PC-9 (cell line): ENCODE data around the gene CUL1. TPM values are rescaled to one million over a fixed set of nuclear protein-coding genes. Genes with fewer than 3 reads are reported as not detected.

Source experiments
- BruUV-seq: library from RNA; stranded (reverse); fragments of 400-500 nt; replicated peaks from 2 replicates; lab custom pipeline; 2021; lab: Mats Ljungman, UMichigan
- CTCF ChIA-PET: fragments of 300-600 bp; sonication (Branson Sonifier 250); formaldehyde crosslinking; loops from one replicate; lab custom pipeline; 2022; ENCODE audit warnings: antibody characterized with exemption; lab: Charles Lee
- POLR2A ChIA-PET: fragments of 300-600 bp; sonication (Branson Sonifier 250); formaldehyde crosslinking; loops from one replicate; lab custom pipeline; 2022; ENCODE audit warnings: antibody characterized with exemption; ENCODE audit not compliant: unreplicated experiment; lab: Charles Lee
- DNase-seq, 2 experiments: peaks; one replicate each; pipeline versions ENCODE4 v3.0.0 to v3.0.0-alpha.2; 2015 to 2022; ENCODE audit warnings: mixed read lengths in 1 of 2
- H2AFZ ChIP-seq: fragments of 200-600 bp; sonication (generic); 2 replicates; pipeline ENCODE4 v1.8.1; 2017; ENCODE audit warnings: antibody characterized with exemption
- H3F3A ChIP-seq: fragments of 200-600 bp; sonication (generic); 2 replicates; pipeline ENCODE4 v1.8.1; 2017; ENCODE audit warnings: antibody characterized with exemption, mild to moderate bottlenecking, low read depth; ENCODE audit not compliant: insufficient read depth
- H3K27ac ChIP-seq: fragments of 200-600 bp; sonication (generic); 2 replicates; pipeline ENCODE4 v1.6.1; 2016; ENCODE audit warnings: mixed run types
- H3K27me3 ChIP-seq: fragments of 200-600 bp; sonication (generic); 2 replicates; pipeline ENCODE4 v1.6.1; 2016; ENCODE audit warnings: low read depth, mixed run types; ENCODE audit not compliant: insufficient read depth
- H3K36me3 ChIP-seq: fragments of 200-600 bp; sonication (generic); 2 replicates; pipeline ENCODE4 v1.6.1; 2016; ENCODE audit warnings: low read depth, mixed run types
- H3K4me1 ChIP-seq: fragments of 200-600 bp; sonication (generic); replicated peaks from 2 replicates; pipeline ENCODE4 v1.6.1; 2016; ENCODE audit warnings: mixed run types; ENCODE audit not compliant: insufficient read depth
- H3K4me2 ChIP-seq: fragments of 200-600 bp; sonication (generic); 2 replicates; pipeline ENCODE4 v1.6.1; 2017; ENCODE audit warnings: mixed run types
- H3K4me3 ChIP-seq: fragments of 200-600 bp; sonication (generic); 2 replicates; pipeline ENCODE4 v1.6.1; 2016; ENCODE audit warnings: mixed run types
- H3K79me2 ChIP-seq: fragments of 200-600 bp; sonication (generic); 2 replicates; pipeline ENCODE4 v1.6.1; 2017; ENCODE audit warnings: low read depth, mixed run types
- H3K9me2 ChIP-seq: fragments of 200-600 bp; sonication (generic); 2 replicates; pipeline ENCODE4 v1.8.1; 2017; ENCODE audit warnings: mild to moderate bottlenecking; ENCODE audit not compliant: insufficient read depth
- H3K9me3 ChIP-seq: fragments of 200-600 bp; sonication (generic); 2 replicates; pipeline ENCODE4 v1.8.1; 2016; ENCODE audit warnings: low read depth; ENCODE audit not compliant: insufficient read depth
- H4K20me1 ChIP-seq: fragments of 200-600 bp; sonication (generic); 2 replicates; pipeline ENCODE4 v1.8.1; 2017; ENCODE audit not compliant: insufficient read depth
- EZH2 ChIP-seq: fragments of 200-600 bp; sonication (generic); IDR thresholded peaks from 2 replicates; pipeline ENCODE4 v1.8.0; 2017; ENCODE audit warnings: antibody characterized with exemption, low read depth
- intact Hi-C: fragments of 100-400 bp; cut with micrococcal nuclease; formaldehyde crosslinking; loops from one replicate; pipeline ENCODE4 v1.10.0; 2022; ENCODE audit not compliant: unreplicated experiment
- total RNA-seq: library from RNA; stranded (reverse); gene quantifications from 2 replicates; pipeline ENCODE4 v1.2.3, GENCODE V29; 2021
- TF ChIP-seq, protein P1 (sequence below): fragments of 200-600 bp; sonication (generic); conservative IDR thresholded peaks from 2 replicates; pipeline ENCODE4 v1.6.1; 2017; ENCODE audit warnings: mixed run types, antibody characterized with exemption, mild to moderate bottlenecking, moderate library complexity

The CUL1 gene
- total RNA-seq, 1 experiment from 2014 or later: 78.3 TPM

GRCh38 chr7:148824864-148825263 lies 126.2 kb downstream of the CUL1 start:
- intact Hi-C loops: no loop called here
- Histone ChIP-seq H3K9me3 (no peaks in the 10 kb centered on the region), H4K20me1 (no peaks in the 10 kb centered on the region), H3K27me3 (no peaks in the 10 kb centered on the region), H3F3A (no peaks in the 10 kb centered on the region), H2AFZ (no peak overlapping the region), H3K79me2 (0 out of 2 replicates have a peak, but pooled peaks cover 3% of the 10 kb centered on the region), H3K27ac (no peak overlapping the region), H3K4me2 (no peak overlapping the region), H3K4me3 (no peak overlapping the region), H3K4me1 (peaks cover 6% of the 10 kb centered on the region; the same call in 1 of the 2 replicates), H3K9me2 (no peaks in the 10 kb centered on the region), H3K36me3 (peaks cover 20% of the 10 kb centered on the region)
- TF ChIP-seq, protein P1, sequence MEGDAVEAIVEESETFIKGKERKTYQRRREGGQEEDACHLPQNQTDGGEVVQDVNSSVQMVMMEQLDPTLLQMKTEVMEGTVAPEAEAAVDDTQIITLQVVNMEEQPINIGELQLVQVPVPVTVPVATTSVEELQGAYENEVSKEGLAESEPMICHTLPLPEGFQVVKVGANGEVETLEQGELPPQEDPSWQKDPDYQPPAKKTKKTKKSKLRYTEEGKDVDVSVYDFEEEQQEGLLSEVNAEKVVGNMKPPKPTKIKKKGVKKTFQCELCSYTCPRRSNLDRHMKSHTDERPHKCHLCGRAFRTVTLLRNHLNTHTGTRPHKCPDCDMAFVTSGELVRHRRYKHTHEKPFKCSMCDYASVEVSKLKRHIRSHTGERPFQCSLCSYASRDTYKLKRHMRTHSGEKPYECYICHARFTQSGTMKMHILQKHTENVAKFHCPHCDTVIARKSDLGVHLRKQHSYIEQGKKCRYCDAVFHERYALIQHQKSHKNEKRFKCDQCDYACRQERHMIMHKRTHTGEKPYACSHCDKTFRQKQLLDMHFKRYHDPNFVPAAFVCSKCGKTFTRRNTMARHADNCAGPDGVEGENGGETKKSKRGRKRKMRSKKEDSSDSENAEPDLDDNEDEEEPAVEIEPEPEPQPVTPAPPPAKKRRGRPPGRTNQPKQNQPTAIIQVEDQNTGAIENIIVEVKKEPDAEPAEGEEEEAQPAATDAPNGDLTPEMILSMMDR: no peak
- TF ChIP-seq EZH2: no peak
- BruUV-seq: no TSS peak
- CTCF ChIA-PET: no interaction called here
- POLR2A ChIA-PET: no interaction called here
- no peak for DNase-seq

DNA sequence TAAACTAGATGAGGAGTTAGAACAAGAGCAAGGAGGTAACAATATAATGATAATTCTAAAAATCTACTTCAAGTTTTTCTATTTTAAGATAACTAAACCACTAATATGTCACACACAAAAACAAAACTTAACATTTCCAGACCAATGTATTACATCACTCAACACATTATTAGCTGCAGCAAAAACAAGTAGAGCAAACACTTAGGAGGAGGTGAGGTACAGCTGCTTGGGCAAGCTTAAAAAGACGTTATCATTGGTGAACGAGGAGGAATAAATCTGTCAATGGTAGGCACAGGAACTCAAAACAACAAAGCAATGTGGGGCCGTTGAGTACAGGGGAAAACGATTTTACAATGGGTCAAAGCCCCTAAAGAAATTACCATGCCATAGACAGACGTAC lies 126.6 kb downstream of the CUL1 start:
- Histone ChIP-seq H4K20me1 (no peaks in the 10 kb centered on the region), H3K27ac (no peak overlapping the region), H3K9me3 (no peaks in the 10 kb centered on the region), H3K4me1 (peaks cover 2% of the 10 kb centered on the region; the same call in 1 of the 2 replicates), H3K4me2 (no peak overlapping the region), H3K36me3 (peaks cover 23% of the 10 kb centered on the region), H3F3A (no peaks in the 10 kb centered on the region; the same call in 1 of the 2 replicates), H3K4me3 (no peak overlapping the region), H3K9me2 (no peaks in the 10 kb centered on the region), H2AFZ (no peak overlapping the region), H3K27me3 (no peaks in the 10 kb centered on the region), H3K79me2 (0 out of 2 replicates have a peak, but pooled peaks cover 5% of the 10 kb centered on the region)
- TF ChIP-seq, protein P1: no peak
- no peak for TF ChIP-seq EZH2
- no peak for DNase-seq
- CTCF ChIA-PET: no interaction called here
- intact Hi-C loops: no loop called here
- POLR2A ChIA-PET: no interaction called here
- BruUV-seq: no TSS peak

DNA sequence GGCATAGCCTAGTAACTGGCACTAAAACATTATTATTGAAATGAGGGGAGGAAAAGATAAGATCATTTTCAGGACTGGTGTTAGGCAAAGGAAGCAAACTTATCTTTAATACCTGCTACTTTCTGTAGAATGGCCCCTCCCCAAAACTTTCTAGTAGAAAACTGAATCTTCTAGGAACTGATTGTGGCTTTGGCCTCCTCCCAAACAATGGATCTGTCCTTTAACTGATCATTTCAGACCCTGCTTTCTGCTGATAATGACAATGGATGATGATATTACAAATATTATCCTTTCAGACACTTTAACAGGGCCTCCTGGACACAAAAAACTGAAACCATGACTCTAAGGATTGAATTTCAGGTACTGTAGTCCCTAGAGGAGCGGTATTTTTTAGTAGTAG lies 130.3 kb downstream of the CUL1 start:
- no peaks in the 10 kb centered on the region for H3K9me2 ChIP-seq
- no peak overlapping the region for H3K4me3 ChIP-seq
- H3K79me2 ChIP-seq: peaks cover 16% of the 10 kb centered on the region; the same call in 1 of the 2 replicates
- H3K4me2 ChIP-seq: no peak overlapping the region
- no peaks in the 10 kb centered on the region for H3K27me3 ChIP-seq
- ChIA-PET CTCF (no interaction called here), POLR2A (no interaction called here)
- H4K20me1 ChIP-seq: no peaks in the 10 kb centered on the region
- no peak overlapping the region for H2AFZ ChIP-seq
- H3F3A ChIP-seq: no peaks in the 10 kb centered on the region; the same call in 1 of the 2 replicates
- no peak for TF ChIP-seq EZH2
- TF ChIP-seq, protein P1: no peak
- H3K27ac ChIP-seq: no peak overlapping the region
- H3K36me3 ChIP-seq: peaks cover 26% of the 10 kb centered on the region
- no peaks in the 10 kb centered on the region for H3K9me3 ChIP-seq
- DNase-seq: no peak
- no TSS peak for BruUV-seq
- intact Hi-C loops: no loop called here
- H3K4me1 ChIP-seq: no peaks in the 10 kb centered on the region
